HG03439 (cell line): Measurements from ENCODE around the gene MRO.
"Not testable (repeated sequence)": the region's sequence is repeated elsewhere in the genome, so short reads cannot be mapped to it uniquely, and the experiment has no call there.

Experiments used
- ATAC-seq: cut with Tn5 transposase; IDR thresholded peaks from one replicate; pipeline ENCODE4 v1.9.1; 2021; ENCODE audit warnings: mild to moderate bottlenecking, moderate library complexity; ENCODE audit not compliant: unreplicated experiment

MRO gene

DNA sequence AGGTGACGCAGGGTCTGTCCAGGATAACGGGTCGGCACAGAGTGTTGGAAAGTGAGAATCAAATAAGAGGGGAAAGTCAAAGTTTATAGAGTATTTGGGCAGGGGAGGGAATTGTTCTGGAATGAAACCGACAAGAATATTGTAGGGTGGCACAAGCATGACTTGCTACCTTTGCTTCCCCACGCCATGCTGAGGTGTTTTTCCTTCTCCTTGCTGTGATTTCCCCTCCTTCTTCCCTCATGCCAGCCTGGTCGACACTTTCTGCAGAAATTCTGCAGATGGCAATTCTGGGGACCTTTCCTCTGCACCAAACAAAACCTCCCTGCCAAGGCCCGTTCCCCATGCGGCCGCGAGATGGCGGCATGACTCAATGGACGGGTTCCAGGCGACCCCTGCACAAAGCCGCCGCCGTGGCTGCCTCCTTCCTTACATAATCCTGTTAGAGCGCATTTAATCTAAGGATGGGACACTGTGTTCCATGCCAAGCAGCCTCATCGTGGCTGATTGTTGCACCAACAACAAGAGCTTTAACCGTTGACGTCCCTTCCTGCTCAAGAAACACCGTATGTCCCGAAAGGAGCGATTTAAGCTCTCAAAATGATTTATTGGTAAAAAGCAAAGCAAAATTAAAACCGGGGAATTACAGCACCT lies at the start of gene MRO:
MRO (minus strand) TSS at position 289 of the 651 bp plus-strand sequence. CDS start 10,616 bp downstream, outside the sequence.
- ATAC-seq, result peak; percentile 93

GRCh38 chr18:50869150-50869549 lies 49.3 kb upstream of the MRO start:
- no peak for ATAC-seq

DNA sequence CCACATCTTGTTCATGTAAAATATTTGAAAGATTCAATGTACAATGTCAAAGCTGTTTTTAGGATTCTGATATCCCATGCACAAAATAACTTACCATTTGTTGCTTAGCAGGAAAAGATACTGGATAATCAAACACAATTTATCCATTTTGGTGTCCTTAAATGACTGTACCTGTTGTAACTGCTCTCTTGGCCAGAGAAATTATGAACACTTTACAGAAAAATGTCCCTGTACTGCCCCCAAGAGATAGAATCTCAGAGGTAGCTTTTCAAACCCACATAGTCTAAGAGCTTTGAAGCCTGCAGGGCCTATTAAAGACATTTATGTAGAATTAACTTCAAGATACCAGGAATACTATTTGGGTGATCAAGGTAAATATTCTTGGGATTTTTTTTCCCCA lies 46.9 kb upstream of the MRO start:
- ATAC-seq, result no peak

GRCh38 chr18:50863840-50864375 lies 44.1 kb upstream of the MRO start:
- no peak for ATAC-seq

DNA sequence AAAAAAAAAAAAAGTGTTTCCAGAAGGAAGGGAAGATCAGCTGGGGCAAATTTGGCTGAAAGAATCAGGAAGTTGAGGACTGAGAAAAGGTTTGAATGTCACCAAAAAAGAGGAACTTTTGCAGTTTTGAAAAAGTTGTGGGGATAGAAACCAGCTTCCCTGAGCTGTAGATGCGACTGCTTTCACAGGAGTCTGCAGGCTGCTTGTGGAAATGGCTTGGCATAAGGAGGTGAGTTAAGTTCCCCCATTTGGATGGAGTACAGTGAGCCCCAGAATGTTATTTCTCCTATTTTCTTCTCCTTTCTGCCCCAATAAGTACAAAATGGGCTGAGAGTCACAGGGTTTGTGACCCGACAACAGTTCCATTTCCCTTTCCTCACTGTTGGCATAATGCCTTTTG lies 42.6 kb upstream of the MRO start:
- ATAC-seq, result no peak

GRCh38 chr18:50861617-50862016 lies 41.8 kb upstream of the MRO start:
- no peak for ATAC-seq

GRCh38 chr18:50859793-50860555 lies 40.2 kb upstream of the MRO start:
- no peak for ATAC-seq

- ATAC-seq, result no peak
These were observed 37.9 kb upstream of the MRO start for GRCh38 chr18:50857694-50858093.

- not testable (repeated sequence) for ATAC-seq
These were observed 37.4 kb upstream of the MRO start for GRCh38 chr18:50857166-50857565.

DNA sequence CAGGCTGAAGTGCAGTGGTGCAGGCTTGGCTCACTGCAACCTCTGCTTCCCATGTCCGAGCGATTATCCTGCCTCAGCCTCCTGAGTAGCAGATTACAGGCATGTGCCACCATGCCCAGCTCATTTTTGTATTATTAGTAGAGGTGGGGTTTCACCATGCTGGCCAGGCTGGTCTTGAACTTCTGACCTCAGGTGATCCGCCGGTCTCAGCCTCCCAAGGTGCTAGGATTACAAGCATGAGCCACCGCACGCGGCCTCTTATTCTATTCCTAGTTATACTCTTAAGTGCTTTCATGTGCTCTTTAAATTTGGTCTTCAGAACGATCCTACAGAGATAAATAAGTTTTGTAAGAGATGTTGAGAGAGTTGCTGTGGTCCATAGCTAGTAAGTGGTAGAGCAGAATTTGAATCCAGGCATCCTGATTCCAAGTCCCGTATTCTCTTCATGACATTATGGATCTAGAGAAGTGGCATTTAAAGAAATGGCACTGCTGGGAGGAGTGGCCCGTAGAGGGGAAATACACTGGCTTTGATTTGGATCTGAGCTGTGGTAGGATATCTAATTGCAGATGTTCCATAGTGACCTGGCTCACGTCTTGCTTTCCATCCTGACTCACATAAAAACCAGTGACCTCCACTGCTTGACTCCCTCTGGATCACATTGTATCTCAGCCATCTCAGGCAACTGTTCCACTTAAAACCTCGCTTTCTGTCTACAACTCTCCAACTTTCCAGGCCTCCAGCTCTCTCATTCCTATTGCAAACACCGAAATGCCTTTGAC lies 36.4 kb upstream of the MRO start:
- ATAC-seq, result no peak

- no peak for ATAC-seq
These were observed 34.1 kb upstream of the MRO start for GRCh38 chr18:50853863-50854271.

DNA sequence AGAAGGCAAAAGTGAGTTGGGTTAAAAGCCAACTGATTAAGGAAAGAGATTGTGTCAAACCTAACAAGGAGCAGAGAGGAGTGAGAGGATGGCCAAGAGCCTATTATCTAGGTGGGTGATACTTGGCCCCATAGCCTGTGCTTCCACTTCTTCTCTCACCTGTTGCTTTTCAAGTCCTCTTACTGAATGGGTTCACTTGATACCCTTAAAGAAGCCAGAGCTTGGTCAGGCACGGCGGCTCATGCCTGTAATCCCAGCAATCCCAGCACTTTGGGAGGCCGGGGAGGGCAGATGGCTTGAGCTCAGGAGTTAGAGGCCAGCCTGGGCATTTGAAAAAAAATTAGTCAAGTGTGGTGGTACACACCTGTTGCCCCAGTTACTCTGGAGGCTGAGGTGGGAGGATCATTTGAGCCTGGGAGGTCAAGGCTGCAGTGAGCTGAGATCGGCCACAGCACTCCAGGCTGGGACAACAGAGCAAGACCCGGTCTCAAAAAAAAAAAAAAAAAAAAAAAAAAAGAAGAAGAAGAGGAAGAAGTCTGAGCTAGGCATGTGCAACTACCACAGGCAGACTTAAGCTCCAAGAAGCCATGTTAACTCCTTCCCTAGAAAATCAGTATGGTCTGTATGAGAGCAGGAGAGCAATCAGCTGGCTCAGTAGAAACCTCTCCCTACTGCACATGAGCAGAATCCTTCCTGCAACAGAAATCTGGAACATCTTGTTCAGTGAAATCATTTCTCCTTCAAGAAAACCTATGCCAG lies 30.7 kb upstream of the MRO start:
- no peak for ATAC-seq

- ATAC-seq, result no peak
These were observed 29.6 kb upstream of the MRO start for GRCh38 chr18:50849419-50849821.

DNA sequence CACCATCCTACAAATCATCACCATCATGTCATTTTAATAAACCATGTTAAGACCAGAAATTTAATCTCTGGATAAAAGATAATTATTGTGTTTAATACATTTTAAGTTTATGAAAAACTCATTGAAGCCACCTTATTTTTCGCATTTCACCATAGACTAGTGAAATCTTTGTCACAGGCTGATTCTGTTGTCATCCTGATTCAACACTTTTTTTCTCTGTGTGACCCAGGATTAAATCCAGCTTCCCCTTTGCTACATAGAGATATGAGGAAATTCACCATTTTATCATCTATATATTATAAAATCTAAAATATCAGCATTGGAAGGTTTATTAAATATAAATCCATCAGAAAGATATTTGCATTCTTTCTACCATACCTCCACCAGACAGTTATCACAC lies 29.2 kb upstream of the MRO start:
- no peak for ATAC-seq

GRCh38 chr18:50848061-50848551 lies 28.3 kb upstream of the MRO start:
- no peak for ATAC-seq

DNA sequence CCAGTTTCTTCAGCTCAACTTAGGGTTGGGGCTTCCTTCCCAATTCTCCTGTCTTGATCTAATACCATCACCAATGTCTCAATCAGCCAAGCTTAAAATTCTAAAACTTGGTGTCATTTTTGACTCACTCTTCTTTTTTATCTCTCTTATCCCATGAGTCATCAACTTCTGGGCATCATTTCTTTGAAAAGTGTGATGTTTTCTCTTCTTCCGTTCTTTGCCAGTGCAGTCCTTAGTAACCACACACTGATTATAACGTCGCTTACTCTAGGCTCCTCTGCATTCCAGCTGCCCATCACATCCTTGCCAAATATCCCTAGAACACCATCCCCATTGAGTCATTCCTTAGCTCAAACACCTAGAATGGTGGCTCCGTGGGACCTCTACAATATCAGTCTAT lies 27.4 kb upstream of the MRO start:
- ATAC-seq, result no peak

GRCh38 chr18:50844960-50845359 lies 25.1 kb upstream of the MRO start:
- ATAC-seq, result no peak

- no peak for ATAC-seq
These were observed 24.7 kb upstream of the MRO start for GRCh38 chr18:50844554-50844953.

GRCh38 chr18:50842846-50843245 lies 23.0 kb upstream of the MRO start:
- ATAC-seq, result no peak

DNA sequence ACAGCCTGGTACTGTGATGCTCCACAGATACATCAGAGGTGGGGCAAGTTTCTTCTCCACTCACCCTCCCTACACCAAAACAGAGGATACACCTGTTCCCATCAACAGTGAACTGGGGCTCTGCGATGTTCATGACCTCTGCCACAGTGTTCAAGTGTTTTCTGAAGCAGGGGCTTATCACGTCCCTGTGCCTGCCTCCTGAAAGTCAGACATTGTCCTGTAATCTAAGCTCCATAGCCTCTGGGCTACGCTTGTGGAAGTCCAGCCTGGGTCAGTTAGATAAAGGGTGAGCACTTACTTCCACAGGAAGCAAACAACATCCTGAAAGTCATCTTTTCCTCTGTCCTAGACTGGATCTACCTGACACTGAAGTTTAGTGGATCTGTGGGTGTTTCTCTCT lies 20.2 kb upstream of the MRO start:
- no peak for ATAC-seq

- no peak for ATAC-seq
These were observed 19.5 kb upstream of the MRO start for GRCh38 chr18:50839341-50839740.
